G401 (cell line): ENCODE data around the gene SBK2. TPM values are rescaled to one million over a fixed set of nuclear protein-coding genes. Genes with fewer than 3 reads are reported as not detected.
A peak's percentile ranks its signal among the peaks of the same experiment; 100 is the strongest.

ENCODE experiments used
- DNase-seq: peaks from one replicate; pipeline ENCODE4 v3.0.0-alpha.2; 2015; ENCODE audit warnings: low spot score
- in situ Hi-C: cut with HindIII; loops from 2 replicates; pipeline ENCODE4 v1.10.0; 2016; ENCODE audit warnings: low sequenced_read_pairs, mixed read lengths
- total RNA-seq: library from RNA; depleted of rRNA; stranded (reverse); fragments of >200 nt; shearing (Covaris generic); gene quantifications from 2 replicates; pipeline ENCODE4 v1.2.3, GENCODE V29; 2014

The SBK2 gene
- total RNA-seq, 1 experiment from 2014 or later, result 1.9 TPM

- DNase-seq, result peak; percentile 97
- in situ Hi-C loops, result no loop called here
Measured at GRCh38 chr19:55563261-55563690, 26.3 kb upstream of the SBK2 start.

- in situ Hi-C loops, result no loop called here
Measured at GRCh38 chr19:55559684-55560083, 22.8 kb upstream of the SBK2 start.

GRCh38 chr19:55554741-55555152 lies 17.8 kb upstream of the SBK2 start:
- in situ Hi-C loops, result no loop called here
- peak; percentile 56 for DNase-seq

More at GRCh38 chr19:55559684-55560083, 22.8 kb upstream of the SBK2 start:
- DNase-seq, result peak; percentile 69

- in situ Hi-C loops, result no loop called here
- DNase-seq, result peak; percentile 55
Measured at GRCh38 chr19:55554302-55554701, 17.4 kb upstream of the SBK2 start.

- in situ Hi-C loops, result no loop called here
- no peak for DNase-seq
Measured at GRCh38 chr19:55553217-55554182, 16.6 kb upstream of the SBK2 start.

- in situ Hi-C loops, result no loop called here
- no peak for DNase-seq
Measured at GRCh38 chr19:55552620-55553019, 15.7 kb upstream of the SBK2 start.

- no peak for DNase-seq
- in situ Hi-C loops, result no loop called here
Measured at GRCh38 chr19:55552206-55552605, 15.3 kb upstream of the SBK2 start.

GRCh38 chr19:55550321-55550650 lies 13.4 kb upstream of the SBK2 start:
- in situ Hi-C loops, result no loop called here
- DNase-seq, result no peak

GRCh38 chr19:55549500-55550320 lies 12.8 kb upstream of the SBK2 start:
- in situ Hi-C loops, result no loop called here

GRCh38 chr19:55546822-55547614 lies 10.1 kb upstream of the SBK2 start:
- no peak for DNase-seq
- in situ Hi-C loops, result no loop called here

More at GRCh38 chr19:55549500-55550320, 12.8 kb upstream of the SBK2 start:
- peak; percentile 65 for DNase-seq

GRCh38 chr19:55546011-55546410 lies 9.1 kb upstream of the SBK2 start:
- no peak for DNase-seq
- in situ Hi-C loops, result no loop called here

- no peak for DNase-seq
- in situ Hi-C loops, result no loop called here
Measured at GRCh38 chr19:55545443-55545842, 8.5 kb upstream of the SBK2 start, which contains the start of gene SBK3. Gene SBK3, minus strand, starts transcription at chr19:55545543. Its CDS starts 0 bp downstream, at chr19:55545543.

GRCh38 chr19:55544776-55545439 lies 8.0 kb upstream of the SBK2 start:
- in situ Hi-C loops, result no loop called here
- DNase-seq, result no peak

GRCh38 chr19:55544014-55544413 lies 7.1 kb upstream of the SBK2 start:
- in situ Hi-C loops, result no loop called here
- DNase-seq, result no peak

- in situ Hi-C loops, result no loop called here
- no peak for DNase-seq
Measured at GRCh38 chr19:55543567-55543966, 6.6 kb upstream of the SBK2 start.

- DNase-seq, result no peak
- in situ Hi-C loops, result no loop called here
Measured at GRCh38 chr19:55542292-55542855, 5.4 kb upstream of the SBK2 start.

GRCh38 chr19:55541091-55541490 lies 4.2 kb upstream of the SBK2 start:
- DNase-seq, result no peak
- in situ Hi-C loops, result no loop called here

- in situ Hi-C loops, result no loop called here
Measured at GRCh38 chr19:55540619-55541018, 3.7 kb upstream of the SBK2 start.

More at GRCh38 chr19:55540619-55541018, 3.7 kb upstream of the SBK2 start:
- peak; percentile 95 for DNase-seq
